B cell (primary cell): Measurements from ENCODE around the gene THSD4. TPM values are rescaled to one million over a fixed set of nuclear protein-coding genes. Genes with fewer than 3 reads are reported as not detected.

Experiments used
- ATAC-seq: fragments of 200-7000 bp; cut with Tn5 transposase; one replicate; pipeline ENCODE4 v1.10.0; 2021; ENCODE audit warnings: low read depth, mild to moderate bottlenecking, moderate number of reproducible peaks, moderate library complexity
- CTCF ChIA-PET: fragments of 350-600 bp; sonication (Branson Sonifier 250); formaldehyde crosslinking; loops from one replicate; lab custom pipeline; 2021; ENCODE audit warnings: antibody characterized with exemption, inconsistent platforms; lab: Charles Lee
- POLR2A ChIA-PET: fragments of 350-600 bp; sonication (Branson Sonifier 250); formaldehyde crosslinking; loops from one replicate; lab custom pipeline; 2021; ENCODE audit warnings: antibody characterized with exemption; lab: Charles Lee
- DNase-seq: peaks from one replicate; pipeline ENCODE4 v3.0.0; 2013
- H2AFZ ChIP-seq: 2 replicates; pipeline ENCODE4 v1.6.1; 2012; ENCODE audit warnings: mild to moderate bottlenecking, low read depth, low read length; ENCODE audit not compliant: insufficient read depth, poor library complexity, severe bottlenecking
- H3K27ac ChIP-seq, 2 donors: 1 replicate in 1 of 2; 2 replicates in 1 of 2; pipeline ENCODE4 v1.5.1; 2012 to 2013; ENCODE audit warnings: low read length in 2 of 2, mild to moderate bottlenecking in 2 of 2, moderate library complexity in 1 of 2
- H3K27me3 ChIP-seq, 4 experiments: fragments of 200-600 bp in 1 of 4; sonication (generic) in 1 of 4; replicated peaks in 1 of 4; 1 replicate in 2 of 4; 2 replicates in 2 of 4; pipeline versions ENCODE4 v1.6.1 to v1.7.0; 2013 to 2016; ENCODE audit warnings: low read length in 3 of 4, mild to moderate bottlenecking in 2 of 4, mixed read lengths in 1 of 4, moderate library complexity in 1 of 4; ENCODE audit not compliant: insufficient read depth in 4 of 4, control insufficient read depth in 3 of 4; ENCODE audit errors: control extremely low read depth in 1 of 4
- H3K36me3 ChIP-seq, 2 experiments: replicated peaks in 1 of 2; 1 replicate in 1 of 2; 2 replicates in 1 of 2; pipeline versions ENCODE4 v1.6.1 to v1.7.1; 2013; ENCODE audit warnings: low read length in 1 of 2; ENCODE audit not compliant: insufficient read depth in 2 of 2, control insufficient read depth in 1 of 2; ENCODE audit errors: control extremely low read depth in 1 of 2, extremely low read depth in 1 of 2
- H3K4me1 ChIP-seq, 2 donors: fragments of 200-600 bp in 1 of 2; sonication (generic) in 1 of 2; 1 replicate in 1 of 2; 2 replicates in 1 of 2; pipeline versions ENCODE4 v1.5.1 to v1.6.1; 2013 to 2017; ENCODE audit warnings: low read length in 2 of 2; ENCODE audit not compliant: control insufficient read depth in 2 of 2, insufficient read depth in 2 of 2
- H3K4me2 ChIP-seq: replicated peaks from 2 replicates; pipeline ENCODE3; 2012; ENCODE audit warnings: mild to moderate bottlenecking, low read depth, low read length; ENCODE audit not compliant: poor library complexity, severe bottlenecking
- H3K4me3 ChIP-seq, 5 experiments: fragments of 200-600 bp in 1 of 5; sonication (generic) in 1 of 5; 1 replicate in 3 of 5; 2 replicates in 2 of 5; pipeline versions ENCODE4 v1.5.1 to v1.7.0; 2011 to 2016; ENCODE audit warnings: low read length in 4 of 5, mild to moderate bottlenecking in 4 of 5, low read depth in 2 of 5, control low read depth in 1 of 5, moderate library complexity in 1 of 5; ENCODE audit not compliant: insufficient read depth in 1 of 5; ENCODE audit errors: control extremely low read depth in 1 of 5, extremely low read depth in 1 of 5
- H3K79me2 ChIP-seq: fragments of 200-600 bp; sonication (generic); one replicate; pipeline ENCODE4 v1.6.0; 2016; ENCODE audit warnings: low read length; ENCODE audit not compliant: control insufficient read depth, insufficient read depth
- H3K9ac ChIP-seq: fragments of 200-600 bp; sonication (generic); 2 replicates; pipeline ENCODE4 v1.6.1; 2017; ENCODE audit warnings: mild to moderate bottlenecking, low read length, moderate library complexity
- H3K9me3 ChIP-seq, 3 donors: one replicate each; pipeline versions ENCODE4 v1.6.1 to v1.7.1; 2013; ENCODE audit warnings: low read length in 2 of 3; ENCODE audit not compliant: control insufficient read depth in 2 of 3, insufficient read depth in 1 of 3; ENCODE audit errors: control extremely low read depth in 1 of 3
- H4K20me1 ChIP-seq: 2 replicates; pipeline ENCODE4 v1.6.0; 2012; ENCODE audit warnings: mild to moderate bottlenecking, low read length; ENCODE audit not compliant: insufficient read depth, control insufficient read depth, poor library complexity, severe bottlenecking
- H3K27ac Mint-ChIP-seq: one replicate; pipeline ENCODE4 v1.8.0; 2021; ENCODE audit warnings: mixed read lengths
- H3K27me3 Mint-ChIP-seq: one replicate; pipeline ENCODE4 v1.8.0; 2021; ENCODE audit warnings: mixed read lengths
- H3K4me1 Mint-ChIP-seq: one replicate; pipeline ENCODE4 v1.8.0; 2021; ENCODE audit warnings: mixed read lengths
- H3K4me3 Mint-ChIP-seq: one replicate; pipeline ENCODE4 v1.8.0; 2021; ENCODE audit warnings: mixed read lengths
- H3K9me3 Mint-ChIP-seq: one replicate; pipeline ENCODE4 v1.8.0; 2022; ENCODE audit warnings: mixed read lengths; ENCODE audit not compliant: insufficient read depth
- CTCF ChIP-seq: fragments of 200-600 bp; IDR thresholded peaks from one replicate; pipeline ENCODE4 v1.8.0; 2022; ENCODE audit warnings: antibody characterized with exemption, mild to moderate bottlenecking
- EZH2 ChIP-seq: IDR thresholded peaks from 2 replicates; pipeline ENCODE4 v1.6.1; 2012; ENCODE audit warnings: borderline replicate concordance, low read depth, mild to moderate bottlenecking, moderate library complexity, low read length; ENCODE audit not compliant: insufficient read depth, poor library complexity, severe bottlenecking
- WGBS: methylation state at CpG from one replicate; pipeline ENCODE4 v1.1.5; 2013; ENCODE audit warnings: missing lambda C conversion rate; ENCODE audit not compliant: insufficient coverage; 5-methylcytosine and 5-hydroxymethylcytosine counted together
- intact Hi-C: fragments of 100-400 bp; cut with micrococcal nuclease; formaldehyde crosslinking; loops from one replicate; pipeline ENCODE4 v1.10.0; 2022
- polyA plus RNA-seq: library from polyadenylated mRNA; depleted of rRNA; stranded (reverse); fragments of >200 nt; gene quantifications from 2 replicates; pipeline ENCODE4 v1.2.3, GENCODE V29; 2012
- total RNA-seq, 2 donors: library from RNA; stranded (reverse); fragments of 120-200 nt in 1 of 2; gene quantifications; 1 replicate in 1 of 2; 2 replicates in 1 of 2; pipeline versions ENCODE4 v1.2.3 to v1.2.4, GENCODE V29; 2013 to 2022

The THSD4 gene
- total and polyA plus RNA-seq, 2 donors (not counting 1 experiment from before 2014, with no cell fraction given): not detected

- TF ChIP-seq CTCF (no peak), EZH2 (no peak)
- no CpG with 5 or more reads among the region's 5 CpGs for WGBS
- peaks cover 25% of the 10 kb centered on the region for H3K9me3 Mint-ChIP-seq
- no peaks in the 10 kb centered on the region for H3K4me1 ChIP-seq
- H3K9ac ChIP-seq: no peak overlapping the region
- H3K27me3 ChIP-seq: no peaks in the 10 kb centered on the region
- no peak overlapping the region for H3K4me3 Mint-ChIP-seq
- intact Hi-C loops: no loop called here
- DNase-seq (no peak), ATAC-seq (no peak)
- H3K36me3 ChIP-seq: peaks cover 2 to 11% of the 10 kb centered on the region in 2 experiments
- H3K27ac ChIP-seq: no peak overlapping the region
- H3K27me3 Mint-ChIP-seq: no peaks in the 10 kb centered on the region
- H2AFZ ChIP-seq: no peak overlapping the region
- H3K27ac Mint-ChIP-seq: no peak overlapping the region
- ChIA-PET POLR2A (no interaction called here), CTCF (no interaction called here)
- no peak overlapping the region for H3K4me3 ChIP-seq
- no peaks in the 10 kb centered on the region for H3K79me2 ChIP-seq
- no peak overlapping the region for H3K4me2 ChIP-seq
- H3K4me1 Mint-ChIP-seq: no peaks in the 10 kb centered on the region
- no peaks in the 10 kb centered on the region for H4K20me1 ChIP-seq
- peaks cover 2 to 29% (median 20%) of the 10 kb centered on the region in 3 donors for H3K9me3 ChIP-seq
Measured at GRCh38 chr15:71821547-71822129, 706.4 kb downstream of the THSD4 start.

DNA sequence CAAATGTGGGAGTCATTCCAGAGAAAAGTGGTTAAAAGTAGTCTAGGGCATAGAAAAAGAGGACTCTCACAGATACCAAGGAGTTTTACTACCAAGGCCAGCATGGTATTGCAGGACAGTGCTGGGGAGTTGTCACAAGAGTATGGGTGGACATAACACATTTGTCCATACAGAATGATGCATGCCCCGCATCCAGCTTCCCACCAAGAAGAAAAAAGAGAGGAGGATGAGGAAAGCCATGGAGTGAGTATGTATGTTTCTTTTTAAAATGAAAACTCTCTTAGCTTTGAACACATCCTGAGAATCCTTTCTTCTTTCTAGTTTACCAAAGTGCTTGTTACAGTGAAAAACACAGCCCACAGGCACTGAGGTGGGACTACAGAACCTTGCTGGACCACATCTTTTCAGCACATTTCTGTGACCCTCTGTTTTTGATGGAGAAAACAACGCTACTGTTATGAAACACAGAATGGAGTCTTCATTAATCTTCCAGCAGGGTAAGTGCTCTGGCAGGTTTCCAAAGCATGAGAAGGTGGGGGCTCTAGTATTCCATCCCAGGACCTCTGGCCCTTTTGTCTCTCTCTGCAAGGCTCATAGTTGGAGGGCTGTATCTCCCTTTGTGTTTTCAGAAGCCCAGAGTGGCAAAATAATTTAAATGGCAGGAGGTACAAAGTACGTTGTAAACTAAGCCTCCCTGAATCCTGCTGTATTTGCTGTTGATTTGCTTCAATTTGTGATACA lies 707.8 kb downstream of the THSD4 start:
- Histone ChIP-seq H3K27ac (no peak overlapping the region), H3K9ac (no peak overlapping the region), H3K27me3 (no peaks in the 10 kb centered on the region), H3K4me2 (no peak overlapping the region), H3K4me3 (no peak overlapping the region), H3K4me1 (no peaks in the 10 kb centered on the region), H3K9me3 (peaks cover 2 to 29% (median 17%) of the 10 kb centered on the region in 3 donors), H2AFZ (no peak overlapping the region), H4K20me1 (no peaks in the 10 kb centered on the region), H3K36me3 (peaks cover 11 to 25% of the 10 kb centered on the region in 2 experiments), H3K79me2 (no peaks in the 10 kb centered on the region)
- no peak overlapping the region for H3K27ac Mint-ChIP-seq
- H3K9me3 Mint-ChIP-seq: peaks cover 25% of the 10 kb centered on the region
- DNase-seq: no peak
- intact Hi-C loops: no loop called here
- ChIA-PET POLR2A (no interaction called here), CTCF (no interaction called here)
- no peaks in the 10 kb centered on the region for H3K4me1 Mint-ChIP-seq
- 100% methylated on average over 1 of the region's 3 CpGs for WGBS
- no peak for ATAC-seq
- no peak overlapping the region for H3K4me3 Mint-ChIP-seq
- no peaks in the 10 kb centered on the region for H3K27me3 Mint-ChIP-seq
- TF ChIP-seq EZH2 (no peak), CTCF (no peak)
